ENCODE results near the gene IGF2. TPM values are rescaled to one million over a fixed set of nuclear protein-coding genes. Genes with fewer than 3 reads are reported as not detected.
A peak's percentile ranks its signal among the peaks of the same experiment; 100 is the strongest.

The IGF2 gene
- total and polyA plus RNA-seq, 5 donors from 2014 or later, result 0.07 TPM; not detected in 4

- no peaks in the 10 kb centered on the region for H3K36me3 ChIP-seq (ENCODE audit: control insufficient read depth, insufficient read depth, low read length)
- no peaks in the 10 kb centered on the region for H3K9me3 ChIP-seq (ENCODE audit: control insufficient read depth in 2 of 2, low read length in 2 of 2)
- no peaks in the 10 kb centered on the region for H3K36me3 Mint-ChIP-seq
- peaks cover 79% of the 10 kb centered on the region for H3K27me3 Mint-ChIP-seq
- peaks cover 0 to 15% (median 8%) of the 10 kb centered on the region in 4 donors for H3K4me1 Mint-ChIP-seq
- H3K4me3 ChIP-seq (ENCODE audit: low read depth, low read length), result no peak overlapping the region
- no peak overlapping the region for H3K27ac ChIP-seq (ENCODE audit: insufficient read depth, low read length, poor library complexity, severe bottlenecking)
- no peaks in the 10 kb centered on the region for H3K9me3 Mint-ChIP-seq
- no peak overlapping the region for H3K27ac Mint-ChIP-seq
- DNase-seq, result no peak
- peaks cover 6% of the 10 kb centered on the region for H3K27me3 ChIP-seq (ENCODE audit: control insufficient read depth, insufficient read depth, low read length)
- no peak for ATAC-seq (ENCODE audit: low read depth in 2 of 2)
- H3K4me1 ChIP-seq (ENCODE audit: control insufficient read depth, insufficient read depth, low read length, poor library complexity, severe bottlenecking), result peaks cover 6% of the 10 kb centered on the region
- H3K4me3 Mint-ChIP-seq, result no peak overlapping the region
Measured at GRCh38 chr11:2147391-2147790, 8.2 kb upstream of the IGF2 start.

- Histone ChIP-seq H3K27me3 (ENCODE audit: control insufficient read depth, insufficient read depth, low read length) (peaks cover 8% of the 10 kb centered on the region), H3K4me3 (ENCODE audit: low read depth, low read length) (no peak overlapping the region), H3K4me1 (ENCODE audit: control insufficient read depth, insufficient read depth, low read length, poor library complexity, severe bottlenecking) (no peaks in the 10 kb centered on the region), H3K9me3 (ENCODE audit: control insufficient read depth in 2 of 2, low read length in 2 of 2) (no peaks in the 10 kb centered on the region), H3K27ac (ENCODE audit: insufficient read depth, low read length, poor library complexity, severe bottlenecking) (no peak overlapping the region), H3K36me3 (ENCODE audit: control insufficient read depth, insufficient read depth, low read length) (no peaks in the 10 kb centered on the region)
- no peaks in the 10 kb centered on the region for H3K36me3 Mint-ChIP-seq
- no peak overlapping the region for H3K27ac Mint-ChIP-seq
- peaks cover 84% of the 10 kb centered on the region for H3K27me3 Mint-ChIP-seq
- H3K4me1 Mint-ChIP-seq, result peaks cover 0 to 9% (median 3%) of the 10 kb centered on the region in 4 donors
- DNase-seq (no peak), ATAC-seq (ENCODE audit: low read depth in 2 of 2) (no peak)
- no peaks in the 10 kb centered on the region for H3K9me3 Mint-ChIP-seq
- no peak overlapping the region for H3K4me3 Mint-ChIP-seq
Measured at GRCh38 chr11:2146051-2146450, 6.9 kb upstream of the IGF2 start.

GRCh38 chr11:2144544-2145248, 5.5 kb upstream of the IGF2 start:
- peaks cover 0 to 9% (median 4%) of the 10 kb centered on the region in 4 donors for H3K4me1 Mint-ChIP-seq
- H3K27ac Mint-ChIP-seq, result no peak overlapping the region
- H3K27me3 Mint-ChIP-seq, result peaks cover 78% of the 10 kb centered on the region
- Histone ChIP-seq H3K27me3 (ENCODE audit: control insufficient read depth, insufficient read depth, low read length) (peaks cover 6% of the 10 kb centered on the region), H3K36me3 (ENCODE audit: control insufficient read depth, insufficient read depth, low read length) (no peaks in the 10 kb centered on the region), H3K4me3 (ENCODE audit: low read depth, low read length) (no peak overlapping the region), H3K4me1 (ENCODE audit: control insufficient read depth, insufficient read depth, low read length, poor library complexity, severe bottlenecking) (no peaks in the 10 kb centered on the region), H3K27ac (ENCODE audit: insufficient read depth, low read length, poor library complexity, severe bottlenecking) (no peak overlapping the region), H3K9me3 (ENCODE audit: control insufficient read depth in 2 of 2, low read length in 2 of 2) (no peaks in the 10 kb centered on the region)
- H3K36me3 Mint-ChIP-seq, result no peaks in the 10 kb centered on the region
- ATAC-seq (ENCODE audit: low read depth in 2 of 2), result no peak
- no peaks in the 10 kb centered on the region for H3K9me3 Mint-ChIP-seq
- H3K4me3 Mint-ChIP-seq, result peak overlapping the region in 1 of 4 donors; percentile 4
- DNase-seq, result no peak

DNA sequence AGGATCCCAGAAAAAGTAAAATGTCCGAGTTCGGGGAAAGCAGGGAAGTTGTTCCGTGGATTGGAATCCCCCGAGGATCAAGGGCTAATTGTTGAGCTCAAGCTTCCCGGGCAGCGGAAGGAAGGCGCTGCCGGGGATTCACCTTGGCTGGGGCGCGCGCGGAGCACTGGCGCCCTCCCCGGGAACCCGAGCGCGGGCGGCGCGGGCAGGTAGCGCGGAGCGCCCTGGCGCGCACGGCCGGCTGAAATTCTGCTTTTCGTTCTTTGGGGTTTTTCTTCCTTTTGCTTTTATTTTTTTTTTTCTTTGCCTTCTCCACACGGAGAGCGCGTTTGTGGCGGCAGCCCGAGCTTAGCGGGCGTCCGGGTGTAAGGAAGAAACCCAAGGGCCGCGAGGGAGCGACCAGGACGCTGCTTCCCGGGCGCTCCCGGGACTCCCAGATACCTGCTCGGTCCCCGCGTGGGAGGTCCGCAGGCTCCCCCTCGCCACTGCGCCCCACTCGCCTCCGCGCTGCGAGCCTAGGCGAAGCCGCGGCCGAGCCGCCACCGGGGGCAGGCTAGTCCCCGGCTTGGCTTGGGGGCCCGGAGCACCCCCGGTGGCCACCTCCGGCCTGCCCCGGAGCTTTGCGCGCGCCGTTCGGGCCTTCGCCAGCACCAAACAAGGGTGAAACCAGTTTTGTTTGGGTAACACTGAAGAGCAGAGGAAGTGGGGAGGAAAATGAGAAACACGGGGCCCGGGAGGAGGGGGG, 4.8 kb upstream of the IGF2 start:
- no peak for DNase-seq
- Histone ChIP-seq H3K27ac (ENCODE audit: insufficient read depth, low read length, poor library complexity, severe bottlenecking) (no peak overlapping the region), H3K9me3 (ENCODE audit: control insufficient read depth in 2 of 2, low read length in 2 of 2) (no peaks in the 10 kb centered on the region), H3K27me3 (ENCODE audit: control insufficient read depth, insufficient read depth, low read length) (peaks cover 6% of the 10 kb centered on the region), H3K4me3 (ENCODE audit: low read depth, low read length) (no peak overlapping the region), H3K36me3 (ENCODE audit: control insufficient read depth, insufficient read depth, low read length) (no peaks in the 10 kb centered on the region), H3K4me1 (ENCODE audit: control insufficient read depth, insufficient read depth, low read length, poor library complexity, severe bottlenecking) (peaks cover under 1% of the 10 kb centered on the region)
- Mint-ChIP-seq H3K36me3 (no peaks in the 10 kb centered on the region), H3K4me1 (peaks cover 0 to 9% (median 4%) of the 10 kb centered on the region in 4 donors), H3K27me3 (peaks cover 74% of the 10 kb centered on the region), H3K9me3 (no peaks in the 10 kb centered on the region), H3K27ac (no peak overlapping the region), H3K4me3 (no peak overlapping the region)
- ATAC-seq (ENCODE audit: low read depth in 2 of 2), result no peak

- no peak overlapping the region for H3K4me3 Mint-ChIP-seq
- no peak overlapping the region for H3K4me3 ChIP-seq (ENCODE audit: low read depth, low read length)
- H3K27ac ChIP-seq (ENCODE audit: insufficient read depth, low read length, poor library complexity, severe bottlenecking), result no peak overlapping the region
- peaks cover 69% of the 10 kb centered on the region for H3K27me3 Mint-ChIP-seq
- no peaks in the 10 kb centered on the region for H3K9me3 Mint-ChIP-seq
- H3K27ac Mint-ChIP-seq, result no peak overlapping the region
- H3K4me1 Mint-ChIP-seq, result peaks cover 0 to 9% (median 4%) of the 10 kb centered on the region in 4 donors
- no peaks in the 10 kb centered on the region for H3K9me3 ChIP-seq (ENCODE audit: control insufficient read depth in 2 of 2, low read length in 2 of 2)
- H3K4me1 ChIP-seq (ENCODE audit: control insufficient read depth, insufficient read depth, low read length, poor library complexity, severe bottlenecking), result peaks cover 6% of the 10 kb centered on the region
- H3K36me3 ChIP-seq (ENCODE audit: control insufficient read depth, insufficient read depth, low read length), result no peaks in the 10 kb centered on the region
- no peak for DNase-seq
- no peaks in the 10 kb centered on the region for H3K36me3 Mint-ChIP-seq
- ATAC-seq (ENCODE audit: low read depth in 2 of 2), result no peak
- H3K27me3 ChIP-seq (ENCODE audit: control insufficient read depth, insufficient read depth, low read length), result peaks cover 6% of the 10 kb centered on the region
Measured at GRCh38 chr11:2143477-2143798, 4.2 kb upstream of the IGF2 start.

DNA sequence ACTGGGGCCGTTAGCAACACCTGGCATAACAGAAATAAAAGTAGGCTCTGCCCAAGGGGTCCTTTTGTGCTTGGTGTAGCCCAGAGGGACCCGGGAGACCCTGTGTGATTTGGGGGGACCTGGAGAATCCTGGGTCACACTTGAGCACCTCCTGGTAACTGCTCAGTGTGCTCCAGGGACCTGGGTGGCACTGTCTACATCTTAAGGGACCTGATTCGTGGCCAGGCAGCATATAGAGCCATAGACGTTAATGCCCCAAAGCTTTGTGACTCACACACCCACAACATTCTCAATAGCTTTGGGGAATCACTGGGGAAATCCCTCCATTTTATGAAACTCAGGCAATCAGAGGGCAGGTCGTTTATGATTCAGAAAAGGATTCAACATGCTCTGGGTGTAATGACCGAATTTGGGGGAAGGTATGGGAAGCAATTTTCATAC, 3.6 kb upstream of the IGF2 start:
- Histone ChIP-seq H3K4me3 (ENCODE audit: low read depth, low read length) (no peak overlapping the region), H3K9me3 (ENCODE audit: control insufficient read depth in 2 of 2, low read length in 2 of 2) (no peaks in the 10 kb centered on the region), H3K36me3 (ENCODE audit: control insufficient read depth, insufficient read depth, low read length) (no peaks in the 10 kb centered on the region), H3K4me1 (ENCODE audit: control insufficient read depth, insufficient read depth, low read length, poor library complexity, severe bottlenecking) (peaks cover 10% of the 10 kb centered on the region), H3K27me3 (ENCODE audit: control insufficient read depth, insufficient read depth, low read length) (peaks cover 6% of the 10 kb centered on the region), H3K27ac (ENCODE audit: insufficient read depth, low read length, poor library complexity, severe bottlenecking) (no peak overlapping the region)
- peaks cover 0 to 2% (median 0%) of the 10 kb centered on the region in 7 donors for H3K9me3 Mint-ChIP-seq
- ATAC-seq (ENCODE audit: low read depth in 2 of 2) (peak in 1 of 2 donors; percentile 35), DNase-seq (peak in 1 of 3 donors; percentile 23)
- H3K4me3 Mint-ChIP-seq, result peak overlapping the region in 1 of 4 donors; percentile 56
- no peak overlapping the region for H3K27ac Mint-ChIP-seq
- no peaks in the 10 kb centered on the region for H3K36me3 Mint-ChIP-seq
- H3K27me3 Mint-ChIP-seq, result peaks cover 62% of the 10 kb centered on the region
- H3K4me1 Mint-ChIP-seq, result peaks cover 0 to 9% (median 4%) of the 10 kb centered on the region in 4 donors

DNA sequence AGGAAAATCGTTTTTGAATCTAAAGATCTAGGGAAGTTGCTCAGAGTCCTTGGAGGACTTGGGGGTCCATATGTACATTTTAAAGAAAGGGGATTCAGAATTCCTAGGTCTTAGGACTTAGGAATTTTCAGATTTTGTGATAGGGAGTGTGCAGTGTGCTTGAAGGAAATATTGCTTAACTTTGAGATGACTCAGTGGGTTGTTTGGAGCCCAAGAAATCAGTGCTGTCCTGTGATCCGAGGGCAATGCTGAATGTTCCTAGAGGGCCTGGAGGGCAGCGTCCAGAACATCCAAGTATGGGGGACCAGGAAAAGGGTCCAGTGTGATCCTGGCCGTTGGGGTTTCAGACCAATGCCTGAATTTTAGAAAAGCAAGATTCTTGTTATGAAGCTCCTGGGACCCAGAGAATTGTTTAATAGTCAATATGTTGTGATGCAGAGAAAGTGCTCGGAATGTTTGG, 3.1 kb upstream of the IGF2 start:
- Histone ChIP-seq H3K36me3 (ENCODE audit: control insufficient read depth, insufficient read depth, low read length) (no peaks in the 10 kb centered on the region), H3K27ac (ENCODE audit: insufficient read depth, low read length, poor library complexity, severe bottlenecking) (no peak overlapping the region), H3K4me3 (ENCODE audit: low read depth, low read length) (no peak overlapping the region), H3K4me1 (ENCODE audit: control insufficient read depth, insufficient read depth, low read length, poor library complexity, severe bottlenecking) (peaks cover 12% of the 10 kb centered on the region), H3K27me3 (ENCODE audit: control insufficient read depth, insufficient read depth, low read length) (peaks cover 6% of the 10 kb centered on the region), H3K9me3 (ENCODE audit: control insufficient read depth in 2 of 2, low read length in 2 of 2) (no peaks in the 10 kb centered on the region)
- H3K36me3 Mint-ChIP-seq, result no peaks in the 10 kb centered on the region
- peaks cover 0 to 2% (median 0%) of the 10 kb centered on the region in 7 donors for H3K9me3 Mint-ChIP-seq
- no peak overlapping the region for H3K4me3 Mint-ChIP-seq
- ATAC-seq (ENCODE audit: low read depth in 2 of 2) (no peak), DNase-seq (no peak)
- H3K4me1 Mint-ChIP-seq, result peaks cover 0 to 13% (median 4%) of the 10 kb centered on the region in 4 donors
- H3K27me3 Mint-ChIP-seq, result peaks cover 65% of the 10 kb centered on the region
- H3K27ac Mint-ChIP-seq, result no peak overlapping the region
